Fibroblast of gingiva (primary cell): ENCODE results near the gene KANTR.
"Not testable (repeated sequence)": the region's sequence is repeated elsewhere in the genome, so short reads cannot be mapped to it uniquely, and the experiment has no call there.

Experiments
- DNase-seq: peaks from one replicate; pipeline ENCODE4 v3.0.0-alpha.2; 2011; ENCODE audit warnings: low read depth

Gene KANTR

GRCh38 chrX:53128097-53128749 lies 34.3 kb downstream of the KANTR start:
- DNase-seq = peak; percentile 5

- DNase-seq = no peak
These were observed 39.5 kb downstream of the KANTR start for GRCh38 chrX:53133400-53133799.

- no peak for DNase-seq
These were observed 41.6 kb downstream of the KANTR start for GRCh38 chrX:53135581-53135980.

GRCh38 chrX:53153581-53153980 lies 59.6 kb downstream of the KANTR start:
- no peak for DNase-seq

GRCh38 chrX:53155512-53156206 lies 61.7 kb downstream of the KANTR start:
- DNase-seq = no peak

GRCh38 chrX:53156207-53156596 lies 62.3 kb downstream of the KANTR start:
- DNase-seq = no peak

- DNase-seq = no peak
These were observed 65.2 kb downstream of the KANTR start for GRCh38 chrX:53159184-53159583.

GRCh38 chrX:53160297-53160983 lies 66.5 kb downstream of the KANTR start:
- DNase-seq = no peak

- DNase-seq = no peak
These were observed 69.5 kb downstream of the KANTR start for GRCh38 chrX:53163436-53163835.

GRCh38 chrX:53164566-53164965 lies 70.6 kb downstream of the KANTR start:
- DNase-seq = not testable (repeated sequence)

- no peak for DNase-seq
These were observed 72.2 kb downstream of the KANTR start for GRCh38 chrX:53166103-53166502.

GRCh38 chrX:53171356-53171755 lies 77.4 kb downstream of the KANTR start:
- DNase-seq = no peak
